ENCODE measurements around the gene DLX6. TPM values are rescaled to one million over a fixed set of nuclear protein-coding genes. Genes with fewer than 3 reads are reported as not detected.
A peak's percentile ranks its signal among the peaks of the same experiment; 100 is the strongest.

The DLX6 gene
- total RNA-seq, 4 donors from 2014 or later: not detected

DNA sequence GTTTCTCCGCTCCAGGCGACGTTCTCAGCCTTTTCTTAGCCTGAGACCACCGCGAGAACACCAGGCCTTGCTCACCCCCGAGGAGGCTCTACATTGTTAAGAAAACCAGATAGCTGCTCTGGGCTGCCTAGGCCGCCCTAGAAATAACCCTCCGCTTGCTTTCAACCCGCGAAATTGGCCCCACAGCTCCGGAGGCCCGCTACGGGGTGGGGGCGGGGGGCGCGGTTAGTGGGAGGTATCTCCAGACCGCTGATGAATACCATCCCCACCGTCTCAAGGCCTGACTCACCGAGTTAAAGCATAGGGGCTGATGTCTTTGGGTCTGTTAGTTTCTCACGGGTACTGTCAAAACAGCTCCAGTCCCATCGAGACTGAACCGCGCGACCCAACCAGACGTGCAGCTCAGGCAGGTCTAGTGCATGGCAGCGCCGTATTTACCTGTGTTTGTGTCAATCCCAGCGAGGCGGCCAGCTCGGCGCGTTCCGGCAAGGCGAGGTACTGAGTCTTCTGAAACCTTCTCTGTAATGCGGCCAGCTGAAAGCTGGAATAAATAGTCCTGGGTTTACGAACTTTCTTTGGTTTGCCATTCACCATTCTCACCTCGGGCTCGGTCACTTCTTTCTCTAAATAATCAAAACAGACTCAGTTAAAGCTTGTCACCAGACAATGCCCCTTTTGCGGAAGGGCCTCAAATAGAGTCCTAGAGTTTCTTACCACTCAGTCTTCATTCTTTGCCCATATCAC is 16.6 kb downstream of the DLX6 start:
- Histone ChIP-seq H3K36me3 (no peaks in the 10 kb centered on the region), H3K4me3 (no peak overlapping the region), H3K27me3 (peaks cover 100% of the 10 kb centered on the region), H3K9me3 (no peaks in the 10 kb centered on the region), H3K27ac (no peak overlapping the region), H3K4me1 (peaks cover 0 to 42% (median 21%) of the 10 kb centered on the region in 4 donors)
- 32 to 46% methylated on average over 4 to 38 of the region's 39 CpGs for WGBS, 2 donors (ENCODE audit: low coverage in 1 of 2)
- intact Hi-C loops (cut with DNase I; ENCODE audit: low total_unique reads): loop anchor here (10.0 kb wide), 2 partner anchors 947 to 1107 kb away; no protein-coding TSS in a partner anchor
- TF ChIP-seq POLR2AphosphoS5 (IDR thresholded peaks at IDR 0.05): no peak
- no peak for TF ChIP-seq POLR2A (IDR thresholded peaks at IDR 0.05)
- DNase-seq: no peak
- in situ Hi-C loops (cut with MboI; ENCODE audit: low pct_ligation_motif_present in 1 of 4, low pct_unique_long_range_greater_than_20kb in 1 of 4, low sequenced_read_pairs in 3 of 4): no loop called here

- intact Hi-C loops (cut with DNase I; ENCODE audit: low total_unique reads) (loop anchor here (10.0 kb wide), 2 partner anchors 948 to 1108 kb away; no protein-coding TSS in a partner anchor), in situ Hi-C loops (cut with MboI; ENCODE audit: low pct_ligation_motif_present in 1 of 4, low pct_unique_long_range_greater_than_20kb in 1 of 4, low sequenced_read_pairs in 3 of 4) (no loop called here)
- TF ChIP-seq, protein P1, sequence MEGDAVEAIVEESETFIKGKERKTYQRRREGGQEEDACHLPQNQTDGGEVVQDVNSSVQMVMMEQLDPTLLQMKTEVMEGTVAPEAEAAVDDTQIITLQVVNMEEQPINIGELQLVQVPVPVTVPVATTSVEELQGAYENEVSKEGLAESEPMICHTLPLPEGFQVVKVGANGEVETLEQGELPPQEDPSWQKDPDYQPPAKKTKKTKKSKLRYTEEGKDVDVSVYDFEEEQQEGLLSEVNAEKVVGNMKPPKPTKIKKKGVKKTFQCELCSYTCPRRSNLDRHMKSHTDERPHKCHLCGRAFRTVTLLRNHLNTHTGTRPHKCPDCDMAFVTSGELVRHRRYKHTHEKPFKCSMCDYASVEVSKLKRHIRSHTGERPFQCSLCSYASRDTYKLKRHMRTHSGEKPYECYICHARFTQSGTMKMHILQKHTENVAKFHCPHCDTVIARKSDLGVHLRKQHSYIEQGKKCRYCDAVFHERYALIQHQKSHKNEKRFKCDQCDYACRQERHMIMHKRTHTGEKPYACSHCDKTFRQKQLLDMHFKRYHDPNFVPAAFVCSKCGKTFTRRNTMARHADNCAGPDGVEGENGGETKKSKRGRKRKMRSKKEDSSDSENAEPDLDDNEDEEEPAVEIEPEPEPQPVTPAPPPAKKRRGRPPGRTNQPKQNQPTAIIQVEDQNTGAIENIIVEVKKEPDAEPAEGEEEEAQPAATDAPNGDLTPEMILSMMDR (IDR thresholded peaks at IDR 0.05): no peak
- TF ChIP-seq POLR2AphosphoS5 (IDR thresholded peaks at IDR 0.05) (no peak), EP300 (IDR thresholded peaks at IDR 0.05; ENCODE audit: low read depth) (no peak), POLR2A (IDR thresholded peaks at IDR 0.05) (no peak)
- Histone ChIP-seq H3K4me1 (peaks cover 0 to 49% (median 26%) of the 10 kb centered on the region in 4 donors), H3K9me3 (no peaks in the 10 kb centered on the region), H3K27ac (no peak overlapping the region), H3K27me3 (peaks cover 100% of the 10 kb centered on the region), H3K4me3 (no peak overlapping the region), H3K36me3 (no peaks in the 10 kb centered on the region)
- WGBS, 2 donors (ENCODE audit: low coverage in 1 of 2): 14 to 20% methylated on average over 11 to 35 of the region's 35 CpGs
- DNase-seq: no peak
Observed at GRCh38 chr7:97022491-97023306, 17.3 kb downstream of the DLX6 start.

- intact Hi-C loops (cut with DNase I; ENCODE audit: low total_unique reads): loop anchor here (10.0 kb wide), 2 partner anchors 950 to 1110 kb away; no protein-coding TSS in a partner anchor
- H3K27me3 ChIP-seq: peaks cover 100% of the 10 kb centered on the region
- in situ Hi-C loops (cut with MboI; ENCODE audit: low pct_ligation_motif_present in 1 of 4, low pct_unique_long_range_greater_than_20kb in 1 of 4, low sequenced_read_pairs in 3 of 4): loop anchor here (5.0 to 25.0 kb wide), 3 partner anchors 952 to 1112 kb away; no protein-coding TSS in a partner anchor
Observed at GRCh38 chr7:97024209-97025129, 19.1 kb downstream of the DLX6 start, which contains the start of gene DLX5. Gene DLX5 (minus strand): TSS chr7:97024831. CDS start chr7:97024623, 208 bp downstream.

More at GRCh38 chr7:97024209-97025129, 19.1 kb downstream of the DLX6 start, which contains the start of gene DLX5:
- no peaks in the 10 kb centered on the region for H3K9me3 ChIP-seq
- peak within 1 kb of the TSS in 1 of 4 donors; percentile 21 for H3K4me3 ChIP-seq
- peaks cover 0 to 44% (median 26%) of the 10 kb centered on the region in 4 donors for H3K4me1 ChIP-seq
- H3K36me3 ChIP-seq: no peaks in the 10 kb centered on the region
- no peak for DNase-seq
- H3K27ac ChIP-seq: no peak within 1 kb of the TSS
- WGBS, 2 donors (ENCODE audit: low coverage in 1 of 2): 3 to 7% methylated on average over 5 to 53 of the region's 60 CpGs
- no peak for TF ChIP-seq EP300 (IDR thresholded peaks at IDR 0.05; ENCODE audit: low read depth)
- TF ChIP-seq POLR2A (IDR thresholded peaks at IDR 0.05): no peak
- TF ChIP-seq, protein P1 (IDR thresholded peaks at IDR 0.05): no peak
- TF ChIP-seq POLR2AphosphoS5 (IDR thresholded peaks at IDR 0.05): no peak

All from transverse colon (tissue), 4 donors.